Measurements from ENCODE around the gene OST4. TPM values are rescaled to one million over a fixed set of nuclear protein-coding genes. Genes with fewer than 3 reads are reported as not detected.

OST4 gene
- total and polyA plus RNA-seq, 2 donors: 273 to 386 TPM

DNA sequence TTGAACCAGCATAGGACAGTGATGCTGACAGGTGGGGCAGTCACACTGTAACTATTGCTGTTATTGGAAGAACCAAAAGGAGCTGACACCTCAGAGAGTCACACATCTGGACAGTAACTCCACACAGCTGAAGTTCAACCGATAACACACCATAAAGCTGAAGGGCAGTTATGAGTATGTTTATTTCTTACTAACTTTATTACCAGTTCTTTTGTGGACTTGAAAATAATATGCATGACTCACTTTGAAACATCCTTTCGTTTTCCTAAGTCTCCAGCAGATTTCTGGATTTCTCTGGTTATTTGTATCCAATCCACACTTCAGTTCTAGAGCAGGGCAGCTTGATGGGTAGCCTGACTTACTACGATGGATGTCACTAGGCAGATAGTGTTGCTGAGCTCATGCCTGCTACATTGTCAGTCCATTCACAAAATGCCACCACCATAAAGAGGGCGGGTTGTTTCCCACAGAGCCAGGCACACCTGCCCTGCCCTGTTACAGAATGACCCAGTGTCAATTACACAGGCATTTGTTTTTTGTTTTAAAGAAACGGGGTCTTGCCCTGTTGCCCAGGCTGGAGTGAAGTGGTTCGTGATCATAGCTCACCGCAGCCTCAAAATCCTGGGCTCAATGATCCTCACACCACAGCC is 28.3 kb downstream of the OST4 start:
- no peak for DNase-seq (ENCODE audit: extremely low spot score)
- WGBS: 65% methylated on average over 7 of the region's 7 CpGs
- Histone ChIP-seq H3K27ac (ENCODE audit: low read depth) (no peak overlapping the region), H3K4me3 (ENCODE audit: low read depth, low read length) (no peak overlapping the region), H3K36me3 (ENCODE audit: insufficient read depth) (no peaks in the 10 kb centered on the region), H3K4me1 (ENCODE audit: insufficient read depth) (no peaks in the 10 kb centered on the region)

DNA sequence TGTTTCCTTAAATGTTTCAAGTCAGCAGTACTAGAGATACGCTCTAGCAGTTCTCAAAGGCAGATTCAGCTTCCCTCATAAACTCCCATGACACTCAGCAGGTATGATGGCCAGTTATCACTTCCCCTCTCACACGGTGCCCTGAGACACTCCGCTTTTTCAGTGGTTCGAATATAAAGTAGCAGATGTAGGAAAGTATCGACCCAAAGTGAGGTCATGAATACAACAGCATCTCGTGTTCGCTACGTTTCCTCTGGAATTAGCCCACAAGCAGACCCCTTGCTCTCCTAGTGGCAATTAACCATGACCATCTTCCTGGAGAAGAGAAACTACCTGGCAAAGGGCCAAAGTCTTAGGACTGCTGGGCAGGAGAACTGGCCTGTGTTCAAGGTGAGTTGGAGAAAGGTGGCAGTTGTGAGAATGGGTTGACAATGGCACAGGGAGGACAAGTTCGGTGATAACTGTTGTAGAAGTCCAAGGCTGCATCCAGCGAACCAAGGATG is 29.2 kb downstream of the OST4 start:
- H3K4me3 ChIP-seq (ENCODE audit: low read depth, low read length): no peak overlapping the region
- H3K4me1 ChIP-seq (ENCODE audit: insufficient read depth): no peaks in the 10 kb centered on the region
- 50% methylated on average over 10 of the region's 10 CpGs for WGBS
- H3K27ac ChIP-seq (ENCODE audit: low read depth): no peak overlapping the region
- no peak for DNase-seq (ENCODE audit: extremely low spot score)
- H3K36me3 ChIP-seq (ENCODE audit: insufficient read depth): no peaks in the 10 kb centered on the region

DNA sequence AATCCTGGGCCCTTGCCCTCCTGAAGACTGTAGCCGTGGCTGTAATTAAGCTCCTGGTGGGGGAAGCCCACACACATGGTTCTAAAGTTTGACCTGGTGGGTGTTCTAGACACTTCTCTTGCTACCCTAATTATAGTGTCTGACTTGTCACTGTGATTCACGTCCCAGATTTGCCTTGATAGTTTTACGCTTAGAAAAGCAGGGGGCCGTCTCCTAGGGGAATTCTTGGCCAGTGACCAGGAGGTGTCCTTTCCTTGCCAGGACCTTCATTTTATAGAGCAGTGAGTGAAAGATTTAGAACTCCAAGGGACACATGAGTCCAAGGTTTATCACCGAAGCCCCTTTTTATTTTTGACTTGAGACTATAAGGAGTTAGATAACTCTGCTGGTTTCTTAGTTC is 29.7 kb downstream of the OST4 start:
- Histone ChIP-seq H3K4me1 (ENCODE audit: insufficient read depth) (no peaks in the 10 kb centered on the region), H3K4me3 (ENCODE audit: low read depth, low read length) (no peak overlapping the region), H3K36me3 (ENCODE audit: insufficient read depth) (no peaks in the 10 kb centered on the region), H3K27ac (ENCODE audit: low read depth) (no peak overlapping the region)
- DNase-seq (ENCODE audit: extremely low spot score): no peak
- 28% methylated on average over 5 of the region's 5 CpGs for WGBS

DNA sequence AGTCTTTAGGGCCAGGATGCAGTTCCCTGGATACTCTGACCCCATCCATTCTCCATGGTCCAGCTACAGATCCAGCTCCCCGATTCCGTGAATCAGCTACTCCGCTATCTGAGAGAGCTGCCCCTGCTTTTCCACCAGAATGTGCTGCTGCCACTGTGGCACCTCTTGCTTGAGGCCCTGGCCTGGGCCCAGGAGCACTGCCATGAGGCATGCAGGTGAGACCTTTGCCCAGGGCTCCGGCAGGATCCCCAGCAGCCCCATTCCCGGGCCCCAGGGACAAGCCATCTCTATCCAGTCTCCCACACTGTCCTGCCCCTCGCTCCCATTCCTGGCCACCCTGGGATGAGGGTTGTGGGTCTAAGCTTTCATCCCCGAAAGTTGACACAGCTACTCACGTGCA is 31.2 kb downstream of the OST4 start:
- Histone ChIP-seq H3K27ac (ENCODE audit: low read depth) (no peak overlapping the region), H3K4me3 (ENCODE audit: low read depth, low read length) (no peak overlapping the region), H3K4me1 (ENCODE audit: insufficient read depth) (no peaks in the 10 kb centered on the region), H3K36me3 (ENCODE audit: insufficient read depth) (no peaks in the 10 kb centered on the region)
- WGBS: 95% methylated on average over 8 of the region's 8 CpGs
- DNase-seq (ENCODE audit: extremely low spot score): no peak

DNA sequence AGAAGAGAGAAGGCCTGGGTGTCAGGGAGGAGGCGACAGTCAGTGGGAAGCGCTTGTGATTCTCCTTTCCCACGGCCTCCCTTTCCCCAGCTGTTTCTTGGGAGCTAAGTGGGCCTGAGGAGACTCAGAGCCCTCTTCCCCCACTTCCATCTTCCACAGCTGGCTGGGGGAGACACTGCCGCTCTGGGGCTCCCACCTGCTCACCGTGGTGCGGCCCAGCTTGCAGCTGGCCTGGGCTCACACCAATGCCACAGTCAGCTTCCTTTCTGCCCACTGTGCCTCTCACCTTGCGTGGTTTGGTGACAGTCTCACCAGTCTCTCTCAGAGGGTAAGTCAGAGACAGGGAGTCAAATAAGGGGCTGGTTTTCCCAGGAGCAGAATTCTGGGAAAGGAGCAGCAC is 31.6 kb downstream of the OST4 start:
- Histone ChIP-seq H3K27ac (ENCODE audit: low read depth) (no peak overlapping the region), H3K36me3 (ENCODE audit: insufficient read depth) (no peaks in the 10 kb centered on the region), H3K4me1 (ENCODE audit: insufficient read depth) (no peaks in the 10 kb centered on the region), H3K4me3 (ENCODE audit: low read depth, low read length) (no peak overlapping the region)
- no peak for DNase-seq (ENCODE audit: extremely low spot score)
- 92% methylated on average over 7 of the region's 7 CpGs for whole genome bisulfite sequencing

DNA sequence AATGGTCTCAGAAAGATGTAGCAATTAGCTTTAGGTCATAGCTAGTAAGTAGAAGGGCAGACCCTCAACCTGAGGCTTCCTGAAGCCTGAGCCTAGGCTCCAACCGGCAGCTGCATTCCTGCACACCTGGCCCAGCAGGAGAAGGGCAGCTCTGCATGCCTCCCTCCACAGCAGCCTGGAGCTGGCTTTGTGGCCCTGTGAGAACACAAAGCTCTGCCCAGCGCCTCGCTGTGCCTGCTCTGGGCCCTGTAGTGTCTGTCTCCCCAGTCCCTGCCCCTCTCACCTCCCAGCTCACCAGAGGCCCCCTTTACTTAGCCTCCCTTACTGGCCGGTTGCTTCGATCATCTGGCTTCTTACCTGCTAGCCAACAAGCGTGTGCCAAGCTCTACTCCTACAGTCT is 32.0 kb downstream of the OST4 start:
- Histone ChIP-seq H3K4me1 (ENCODE audit: insufficient read depth) (no peaks in the 10 kb centered on the region), H3K4me3 (ENCODE audit: low read depth, low read length) (no peak overlapping the region), H3K27ac (ENCODE audit: low read depth) (no peak overlapping the region), H3K36me3 (ENCODE audit: insufficient read depth) (no peaks in the 10 kb centered on the region)
- 91% methylated on average over 6 of the region's 6 CpGs for WGBS
- no peak for DNase-seq (ENCODE audit: extremely low spot score)

DNA sequence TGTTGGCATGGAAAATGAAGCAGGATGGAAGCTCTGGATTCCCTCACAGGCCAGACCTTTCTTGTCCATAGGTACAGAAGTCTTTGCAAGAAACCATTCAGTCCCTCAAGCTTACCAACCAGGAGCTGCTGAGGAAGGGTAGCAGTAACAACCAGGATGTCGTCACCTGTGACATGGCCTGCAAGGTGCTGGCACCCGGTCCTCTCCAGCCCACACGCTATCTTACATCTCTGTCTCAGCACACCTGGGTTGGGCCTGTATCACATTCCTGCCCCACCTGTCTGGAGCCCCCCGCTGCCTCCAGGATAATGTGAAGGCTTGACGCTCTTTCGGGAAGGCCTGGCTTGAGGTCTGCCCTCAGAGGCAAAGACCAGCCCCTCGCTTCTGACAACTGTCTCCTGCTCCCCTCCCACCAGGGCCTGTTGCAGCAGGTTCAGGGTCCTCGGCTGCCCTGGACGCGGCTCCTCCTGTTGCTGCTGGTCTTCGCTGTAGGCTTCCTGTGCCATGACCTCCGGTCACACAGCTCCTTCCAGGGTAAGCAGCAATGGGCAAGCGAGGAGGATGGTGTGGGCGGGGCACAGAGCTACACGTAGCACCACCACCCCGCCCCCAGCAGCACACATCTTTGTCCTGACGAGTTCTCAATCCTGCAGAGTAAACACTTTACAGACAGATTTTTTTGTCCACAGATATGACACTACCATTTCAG is 32.7 kb downstream of the OST4 start:
- WGBS: 85% methylated on average over 17 of the region's 17 CpGs
- DNase-seq (ENCODE audit: extremely low spot score): no peak
- no peaks in the 10 kb centered on the region for H3K36me3 ChIP-seq (ENCODE audit: insufficient read depth)

DNA sequence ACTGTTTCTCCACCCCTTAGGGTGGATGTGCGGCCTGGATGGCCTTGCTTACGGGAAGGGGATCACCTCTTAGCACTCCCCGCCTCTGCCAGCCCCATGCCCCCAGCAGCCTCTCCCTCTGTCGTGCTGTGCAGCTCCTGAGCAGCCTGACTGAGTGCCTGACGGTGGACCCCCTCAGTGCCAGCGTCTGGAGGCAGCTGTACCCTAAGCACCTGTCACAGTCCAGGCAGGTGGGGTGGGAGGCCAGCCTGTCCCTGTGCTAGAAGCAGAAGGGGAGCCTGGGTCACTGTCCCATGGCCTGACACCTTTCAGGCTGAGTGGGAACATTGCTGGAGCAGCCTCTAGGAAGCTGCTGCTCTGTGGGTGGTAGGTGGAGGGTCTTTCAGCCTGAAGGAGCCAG is 33.4 kb downstream of the OST4 start:
- DNase-seq (ENCODE audit: extremely low spot score): no peak
- Histone ChIP-seq H3K4me1 (ENCODE audit: insufficient read depth) (no peaks in the 10 kb centered on the region), H3K36me3 (ENCODE audit: insufficient read depth) (no peaks in the 10 kb centered on the region), H3K4me3 (ENCODE audit: low read depth, low read length) (no peak overlapping the region), H3K27ac (ENCODE audit: low read depth) (no peak overlapping the region)
- WGBS: 93% methylated on average over 6 of the region's 6 CpGs

More for the DNA sequence above, 32.7 kb downstream of the OST4 start:
- no peak overlapping the region for H3K27ac ChIP-seq (ENCODE audit: low read depth)
- H3K4me1 ChIP-seq (ENCODE audit: insufficient read depth): no peaks in the 10 kb centered on the region
- H3K4me3 ChIP-seq (ENCODE audit: low read depth, low read length): no peak overlapping the region

DNA sequence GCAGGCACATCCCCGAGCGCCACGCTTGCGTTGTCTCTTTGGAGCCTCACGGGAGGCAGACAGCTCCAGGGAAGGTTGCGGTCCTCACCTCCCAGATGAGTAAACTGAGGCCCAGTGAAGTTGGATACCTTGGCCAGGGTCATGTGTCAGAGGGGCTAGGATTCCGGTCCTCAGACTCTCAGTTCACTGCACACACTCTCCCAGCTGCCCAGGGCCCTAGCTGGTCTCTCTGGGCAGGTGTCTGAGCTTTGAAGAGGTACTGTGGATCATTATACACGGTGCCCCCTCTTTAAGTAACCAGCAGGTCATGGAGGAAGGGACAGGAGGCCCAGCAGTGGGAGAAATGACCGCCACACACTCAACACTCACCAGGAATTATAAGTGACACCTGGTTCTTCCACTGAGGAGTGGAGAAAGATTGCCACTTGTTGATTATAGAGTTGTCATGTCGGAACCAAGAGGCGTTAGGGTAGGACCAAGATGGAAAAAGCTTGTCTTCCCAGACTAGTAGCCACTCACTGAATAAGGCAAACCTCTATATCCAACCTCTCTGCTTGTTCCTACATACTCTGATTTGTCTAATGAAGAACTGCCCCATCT is 38.1 kb downstream of the OST4 start:
- Histone ChIP-seq H3K27ac (ENCODE audit: low read depth) (peak overlapping the region; percentile 72), H3K4me1 (ENCODE audit: insufficient read depth) (no peaks in the 10 kb centered on the region), H3K36me3 (ENCODE audit: insufficient read depth) (no peaks in the 10 kb centered on the region), H3K4me3 (ENCODE audit: low read depth, low read length) (peak overlapping the region; percentile 86)
- 8% methylated on average over 11 of the region's 11 CpGs for whole genome bisulfite sequencing
- DNase-seq (ENCODE audit: extremely low spot score): no peak

DNA sequence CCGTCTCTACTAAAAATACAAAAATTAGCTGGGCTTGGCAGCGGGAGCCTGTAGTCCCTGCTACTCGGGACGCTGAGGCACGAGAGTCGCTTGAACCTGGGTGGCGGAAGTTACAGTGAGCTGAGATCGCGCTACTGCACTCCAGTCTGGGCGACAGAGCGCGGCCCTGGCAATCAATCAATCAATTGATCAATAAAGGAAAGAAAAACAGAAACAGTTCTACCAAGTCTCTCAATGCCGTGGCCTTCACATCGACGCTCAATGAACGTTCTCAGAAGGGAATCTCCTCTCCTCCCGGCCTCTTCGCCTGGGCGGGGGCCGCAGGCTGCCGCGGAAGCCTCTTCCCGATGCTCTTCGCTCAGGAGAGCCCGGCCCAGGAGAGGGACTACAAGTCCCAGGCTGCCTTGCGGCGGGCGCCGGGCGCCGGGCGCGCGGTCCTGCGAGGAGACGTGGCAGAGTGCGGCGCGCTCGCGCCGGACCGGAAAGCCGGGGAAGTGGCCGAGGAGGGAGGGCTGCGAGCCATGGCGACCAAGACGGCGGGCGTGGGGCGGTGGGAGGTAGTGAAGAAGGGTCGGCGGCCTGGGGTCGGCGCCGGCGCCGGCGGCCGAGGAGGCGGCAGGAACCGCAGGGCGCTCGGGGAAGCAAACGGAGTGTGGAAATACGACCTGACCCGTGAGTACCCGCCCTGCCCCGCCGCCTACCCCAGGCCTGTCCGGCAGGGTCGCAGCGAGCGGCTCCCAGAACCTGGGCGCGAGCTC is 38.8 kb downstream of the OST4 start, which contains the start of gene TMEM214:
TSS of gene TMEM214 (plus strand) at position 471 of the 758 bp plus-strand sequence. CDS start at position 522, 51 bp downstream.
- peak; percentile 28 for DNase-seq (ENCODE audit: extremely low spot score)
- Histone ChIP-seq H3K4me1 (ENCODE audit: insufficient read depth) (no peaks in the 10 kb centered on the region), H3K36me3 (ENCODE audit: insufficient read depth) (no peaks in the 10 kb centered on the region), H3K4me3 (ENCODE audit: low read depth, low read length) (peak within 1 kb of the TSS; percentile 86), H3K27ac (ENCODE audit: low read depth) (peak within 1 kb of the TSS; percentile 72)
- under 1% methylated on average over 76 of the region's 76 CpGs for WGBS

DNA sequence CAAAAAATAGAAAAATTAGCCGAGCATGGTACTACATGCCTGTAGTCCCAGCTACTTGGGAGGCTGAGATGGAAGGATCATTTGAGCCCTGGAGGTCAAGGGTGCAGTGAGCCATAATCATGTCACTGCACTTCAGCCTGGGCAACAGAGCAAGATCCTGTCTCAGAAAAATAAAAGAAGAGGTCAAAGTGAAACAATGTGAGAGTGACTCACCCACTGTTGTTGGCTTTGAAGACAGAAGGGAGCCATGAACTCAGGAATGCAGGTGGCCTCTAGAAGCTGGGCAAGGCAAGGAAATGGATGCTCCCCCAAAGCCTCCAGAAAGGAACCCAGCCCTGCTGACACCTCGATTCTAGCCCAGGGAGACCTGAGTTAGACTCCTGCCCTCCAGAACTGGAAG is 42.4 kb downstream of the OST4 start:
- no peak for DNase-seq (ENCODE audit: extremely low spot score)
- WGBS: 90% methylated on average over 2 of the region's 2 CpGs
- H3K4me3 ChIP-seq (ENCODE audit: low read depth, low read length): no peak overlapping the region
- peaks cover 2% of the 10 kb centered on the region for H3K36me3 ChIP-seq (ENCODE audit: insufficient read depth)
- H3K4me1 ChIP-seq (ENCODE audit: insufficient read depth): no peaks in the 10 kb centered on the region
- H3K27ac ChIP-seq (ENCODE audit: low read depth): no peak overlapping the region

DNA sequence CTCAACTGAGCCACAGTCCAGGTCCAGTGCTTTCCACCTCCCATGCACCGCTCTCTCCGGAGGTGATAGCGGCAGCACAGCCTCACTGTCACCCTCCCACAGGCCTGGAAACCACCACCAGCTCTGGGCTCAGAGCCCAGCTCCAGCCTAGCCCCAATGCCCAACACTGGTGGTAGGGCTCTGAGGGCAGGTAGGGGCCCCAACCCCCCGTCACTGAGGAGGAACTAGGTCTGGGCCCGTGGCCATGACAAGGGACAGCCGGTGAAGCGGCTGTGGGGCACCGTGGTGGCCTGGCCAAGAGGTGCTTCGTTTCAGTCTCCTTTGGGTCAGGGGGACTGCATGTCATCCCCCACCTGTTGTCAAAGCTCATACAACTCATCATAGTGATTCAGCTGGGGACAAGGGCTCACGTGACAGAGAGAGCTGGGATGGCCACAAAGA is 44.2 kb downstream of the OST4 start:
- peaks cover 4% of the 10 kb centered on the region for H3K36me3 ChIP-seq (ENCODE audit: insufficient read depth)
- no peak overlapping the region for H3K27ac ChIP-seq (ENCODE audit: low read depth)
- WGBS: 89% methylated on average over 10 of the region's 10 CpGs
- no peaks in the 10 kb centered on the region for H3K4me1 ChIP-seq (ENCODE audit: insufficient read depth)
- H3K4me3 ChIP-seq (ENCODE audit: low read depth, low read length): no peak overlapping the region
- no peak for DNase-seq (ENCODE audit: extremely low spot score)
